Activated CD8-positive, alpha-beta memory T cell treated with anti-CD3 and anti-CD28 coated beads, Interleukin-2, amount 50 U/mL, for 4 hours (primary cell): ENCODE results near the gene DLG2.

ENCODE experiments used
- DNase-seq: peaks from one replicate; pipeline ENCODE4 v3.0.0-alpha.2; 2020

The DLG2 gene

GRCh38 chr11:83858694-83859093 lies 1768.5 kb downstream of the DLG2 start:
- DNase-seq: no peak

- DNase-seq: no peak
Observed at GRCh38 chr11:83855237-83855636, 1771.9 kb downstream of the DLG2 start.

GRCh38 chr11:83852775-83853442 lies 1774.2 kb downstream of the DLG2 start:
- DNase-seq: no peak

GRCh38 chr11:83852012-83852411 lies 1775.1 kb downstream of the DLG2 start:
- DNase-seq: no peak

GRCh38 chr11:83847467-83848034 lies 1779.6 kb downstream of the DLG2 start:
- DNase-seq: no peak

- no peak for DNase-seq
Observed at GRCh38 chr11:83845797-83846196, 1781.3 kb downstream of the DLG2 start.

GRCh38 chr11:83840326-83840725 lies 1786.8 kb downstream of the DLG2 start:
- no peak for DNase-seq

GRCh38 chr11:83836883-83837654 lies 1790.1 kb downstream of the DLG2 start:
- no peak for DNase-seq

GRCh38 chr11:83836065-83836464 lies 1791.1 kb downstream of the DLG2 start:
- DNase-seq: no peak

- no peak for DNase-seq
Observed at GRCh38 chr11:83835423-83835822, 1791.7 kb downstream of the DLG2 start.

- DNase-seq: no peak
Observed at GRCh38 chr11:83831929-83832328, 1795.2 kb downstream of the DLG2 start.

- DNase-seq: no peak
Observed at GRCh38 chr11:83827940-83828554, 1799.1 kb downstream of the DLG2 start.

- no peak for DNase-seq
Observed at GRCh38 chr11:83827520-83827919, 1799.6 kb downstream of the DLG2 start.

GRCh38 chr11:83826078-83826477 lies 1801.1 kb downstream of the DLG2 start:
- no peak for DNase-seq

GRCh38 chr11:83823461-83824025 lies 1803.6 kb downstream of the DLG2 start:
- DNase-seq: no peak

- no peak for DNase-seq
Observed at GRCh38 chr11:83819931-83820549, 1807.1 kb downstream of the DLG2 start.

- DNase-seq: no peak
Observed at GRCh38 chr11:83818349-83818748, 1808.8 kb downstream of the DLG2 start.

- DNase-seq: no peak
Observed at GRCh38 chr11:83816572-83817187, 1810.5 kb downstream of the DLG2 start.

GRCh38 chr11:83815736-83816135 lies 1811.4 kb downstream of the DLG2 start:
- no peak for DNase-seq

GRCh38 chr11:83813296-83813695 lies 1813.8 kb downstream of the DLG2 start:
- no peak for DNase-seq

GRCh38 chr11:83809274-83809673 lies 1817.9 kb downstream of the DLG2 start:
- DNase-seq: no peak

- no peak for DNase-seq
Observed at GRCh38 chr11:83801799-83802198, 1825.3 kb downstream of the DLG2 start.
